ENCODE data around the gene EIF3C. TPM values are rescaled to one million over a fixed set of nuclear protein-coding genes. Genes with fewer than 3 reads are reported as not detected.
"Not testable (repeated sequence)": the region's sequence is repeated elsewhere in the genome, so short reads cannot be mapped to it uniquely, and the experiment has no call there.

Gene EIF3C, protein sequence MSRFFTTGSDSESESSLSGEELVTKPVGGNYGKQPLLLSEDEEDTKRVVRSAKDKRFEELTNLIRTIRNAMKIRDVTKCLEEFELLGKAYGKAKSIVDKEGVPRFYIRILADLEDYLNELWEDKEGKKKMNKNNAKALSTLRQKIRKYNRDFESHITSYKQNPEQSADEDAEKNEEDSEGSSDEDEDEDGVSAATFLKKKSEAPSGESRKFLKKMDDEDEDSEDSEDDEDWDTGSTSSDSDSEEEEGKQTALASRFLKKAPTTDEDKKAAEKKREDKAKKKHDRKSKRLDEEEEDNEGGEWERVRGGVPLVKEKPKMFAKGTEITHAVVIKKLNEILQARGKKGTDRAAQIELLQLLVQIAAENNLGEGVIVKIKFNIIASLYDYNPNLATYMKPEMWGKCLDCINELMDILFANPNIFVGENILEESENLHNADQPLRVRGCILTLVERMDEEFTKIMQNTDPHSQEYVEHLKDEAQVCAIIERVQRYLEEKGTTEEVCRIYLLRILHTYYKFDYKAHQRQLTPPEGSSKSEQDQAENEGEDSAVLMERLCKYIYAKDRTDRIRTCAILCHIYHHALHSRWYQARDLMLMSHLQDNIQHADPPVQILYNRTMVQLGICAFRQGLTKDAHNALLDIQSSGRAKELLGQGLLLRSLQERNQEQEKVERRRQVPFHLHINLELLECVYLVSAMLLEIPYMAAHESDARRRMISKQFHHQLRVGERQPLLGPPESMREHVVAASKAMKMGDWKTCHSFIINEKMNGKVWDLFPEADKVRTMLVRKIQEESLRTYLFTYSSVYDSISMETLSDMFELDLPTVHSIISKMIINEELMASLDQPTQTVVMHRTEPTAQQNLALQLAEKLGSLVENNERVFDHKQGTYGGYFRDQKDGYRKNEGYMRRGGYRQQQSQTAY
- total RNA-seq: 100 to 1,000 TPM; 795 to 817 TPM

DNA sequence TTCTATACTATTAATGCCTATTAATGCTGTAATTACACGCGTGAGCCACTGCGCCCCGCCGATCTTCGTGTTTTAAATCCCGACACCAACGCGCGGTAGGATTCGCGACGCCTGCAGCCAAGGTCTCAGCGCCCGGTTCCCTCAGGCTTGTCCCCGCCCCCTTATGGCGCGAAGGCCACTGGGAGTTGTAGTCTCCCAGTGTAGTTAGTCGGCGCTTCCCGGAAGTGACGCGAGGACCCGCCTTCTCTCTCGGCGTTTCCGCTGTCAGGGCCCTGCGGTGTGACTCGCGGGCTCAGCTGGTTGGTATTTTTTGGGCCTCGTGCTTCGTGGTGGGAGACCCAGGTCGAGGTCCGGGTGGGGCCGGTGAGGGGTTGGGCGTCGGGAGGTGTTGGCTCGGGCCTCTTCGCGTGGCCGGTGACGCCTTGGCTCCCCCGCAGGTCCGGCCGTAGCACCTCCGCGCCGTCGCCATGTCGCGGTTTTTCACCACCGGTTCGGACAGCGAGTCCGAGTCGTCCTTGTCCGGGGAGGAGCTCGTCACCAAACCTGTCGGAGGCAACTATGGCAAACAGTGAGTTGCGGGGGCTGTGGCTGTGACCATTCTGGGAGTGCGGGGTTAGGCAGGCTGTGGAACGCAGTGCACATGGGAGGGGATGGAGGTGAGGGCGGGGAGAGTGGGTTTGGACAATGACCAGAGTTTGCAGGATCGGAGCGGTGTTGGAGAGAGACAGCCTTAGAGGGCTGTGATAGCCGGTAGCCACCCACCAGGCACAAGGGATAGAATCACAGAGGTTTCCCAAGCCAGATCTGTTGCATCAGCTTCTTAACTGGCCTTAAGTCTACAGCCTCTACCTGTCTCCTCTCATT is at the start of gene EIF3C:
EIF3C (plus strand) TSS at position 245 of the 864 bp plus-strand sequence; CDS start at position 468, 223 bp downstream.
- H3K4me3 Mint-ChIP-seq: not testable (repeated sequence)

DNA sequence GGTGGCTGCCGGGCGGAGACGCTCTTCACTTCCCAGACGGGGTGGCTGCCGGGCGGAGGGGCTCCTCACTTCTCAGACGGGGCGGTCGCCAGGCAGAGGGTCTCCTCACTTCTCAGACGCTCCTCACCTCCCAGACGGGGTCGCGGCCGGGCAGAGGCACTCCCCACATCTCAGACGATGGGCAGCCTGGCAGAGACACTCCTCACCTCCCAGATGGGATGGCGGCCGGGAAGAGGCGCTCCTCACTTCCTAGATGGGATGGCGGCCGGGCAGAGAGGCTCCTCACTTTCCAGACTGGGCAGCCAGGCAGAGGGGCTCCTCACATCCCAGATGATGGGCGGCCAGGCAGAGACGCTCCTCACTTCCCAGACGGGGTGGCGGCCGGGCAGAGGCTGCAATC is 45.0 kb upstream of the EIF3C start:
- H3K36me3 Mint-ChIP-seq; CTCF ChIA-PET; H3K9me3 Mint-ChIP-seq; DNase-seq; H3K4me3 Mint-ChIP-seq; H3K4me1 Mint-ChIP-seq (ENCODE audit: low read depth); intact Hi-C loops (cut with micrococcal nuclease); H3K27me3 Mint-ChIP-seq; POLR2A ChIA-PET; H3K27ac Mint-ChIP-seq: not testable (repeated sequence)

More for the DNA sequence above, at the start of gene EIF3C:
- intact Hi-C loops (cut with micrococcal nuclease); H3K36me3 Mint-ChIP-seq; H3K4me1 Mint-ChIP-seq (ENCODE audit: low read depth); CTCF ChIA-PET; H3K27me3 Mint-ChIP-seq; DNase-seq; POLR2A ChIA-PET; H3K27ac Mint-ChIP-seq; H3K9me3 Mint-ChIP-seq: not testable (repeated sequence)

DNA sequence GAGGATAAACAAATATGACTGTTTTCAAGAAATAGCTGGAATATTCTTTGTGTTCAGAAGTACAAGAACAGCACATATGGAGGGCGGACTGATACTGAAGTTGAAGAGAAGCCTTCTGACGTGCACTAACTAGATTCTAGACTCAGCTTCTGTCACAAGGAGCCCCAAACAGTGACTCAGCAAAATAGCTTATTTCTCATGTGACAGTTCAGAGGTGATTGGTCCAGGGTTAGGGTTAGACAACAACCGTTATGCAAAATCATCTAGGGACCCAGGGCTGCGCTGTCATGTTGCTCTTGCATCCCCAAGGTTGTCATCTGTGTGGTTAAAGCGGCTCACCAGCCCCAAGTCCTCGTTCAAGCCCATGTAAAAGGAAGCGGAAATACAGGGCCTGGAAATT is 43.8 kb upstream of the EIF3C start:
- CTCF ChIA-PET; H3K36me3 Mint-ChIP-seq; DNase-seq; H3K4me1 Mint-ChIP-seq (ENCODE audit: low read depth); H3K27me3 Mint-ChIP-seq; POLR2A ChIA-PET; H3K4me3 Mint-ChIP-seq; H3K9me3 Mint-ChIP-seq; H3K27ac Mint-ChIP-seq; intact Hi-C loops (cut with micrococcal nuclease): not testable (repeated sequence)

DNA sequence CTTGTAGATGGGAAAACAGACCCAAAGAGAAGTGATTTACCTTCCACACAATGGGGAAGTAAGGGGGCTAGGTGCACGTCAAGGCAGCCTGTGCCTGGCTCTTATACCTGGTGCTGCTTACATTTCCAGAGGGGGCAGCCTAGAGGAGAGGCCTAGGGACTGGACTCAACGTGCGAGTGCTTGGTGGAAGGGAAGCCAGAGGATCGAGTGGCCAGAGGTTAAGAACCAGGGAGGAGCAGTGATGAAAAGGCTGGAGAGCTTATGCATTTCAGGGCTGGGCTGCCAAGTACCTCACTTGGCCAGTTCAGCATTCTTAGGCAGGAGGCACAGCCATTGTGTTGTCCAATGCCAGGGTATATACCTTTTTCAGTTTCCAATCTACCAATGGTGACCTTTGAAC is 43.1 kb upstream of the EIF3C start:
- DNase-seq; H3K9me3 Mint-ChIP-seq; H3K27me3 Mint-ChIP-seq; H3K36me3 Mint-ChIP-seq; H3K4me3 Mint-ChIP-seq; H3K4me1 Mint-ChIP-seq (ENCODE audit: low read depth); CTCF ChIA-PET; intact Hi-C loops (cut with micrococcal nuclease); H3K27ac Mint-ChIP-seq; POLR2A ChIA-PET: not testable (repeated sequence)

DNA sequence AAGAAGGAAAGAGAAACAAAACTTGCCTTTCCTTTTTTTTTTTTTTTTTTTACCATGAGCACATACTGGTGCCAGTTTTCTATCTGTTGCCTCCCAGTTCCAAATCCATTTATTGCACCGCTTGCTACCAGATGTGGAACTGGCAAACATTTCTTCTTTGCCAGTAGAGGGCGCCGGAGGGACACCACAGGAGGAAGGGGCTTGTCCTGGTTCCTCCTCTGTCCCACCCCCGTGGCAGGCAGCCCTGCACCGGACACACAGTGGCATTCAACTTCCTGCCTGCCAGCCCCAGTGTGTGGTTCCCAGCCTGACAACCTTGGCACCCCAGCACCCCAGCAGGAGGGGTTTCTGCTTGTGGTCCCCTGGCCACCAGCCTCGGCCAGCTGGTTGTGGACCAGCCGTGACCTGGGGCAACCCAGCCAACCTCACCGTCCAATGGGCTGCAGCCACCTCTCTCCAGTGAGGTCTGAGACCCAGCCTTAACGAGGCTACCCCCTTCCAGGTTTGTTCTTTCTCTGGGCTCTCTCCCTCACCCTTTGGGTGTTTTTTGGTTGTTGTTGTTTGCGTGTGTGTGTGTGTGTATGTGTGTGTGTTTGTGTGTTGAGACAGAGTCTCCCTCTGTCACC is 22.8 kb upstream of the EIF3C start:
- H3K9me3 Mint-ChIP-seq; H3K4me1 Mint-ChIP-seq (ENCODE audit: low read depth); POLR2A ChIA-PET; H3K27me3 Mint-ChIP-seq; intact Hi-C loops (cut with micrococcal nuclease); H3K36me3 Mint-ChIP-seq; H3K4me3 Mint-ChIP-seq; H3K27ac Mint-ChIP-seq; DNase-seq; CTCF ChIA-PET: not testable (repeated sequence)

DNA sequence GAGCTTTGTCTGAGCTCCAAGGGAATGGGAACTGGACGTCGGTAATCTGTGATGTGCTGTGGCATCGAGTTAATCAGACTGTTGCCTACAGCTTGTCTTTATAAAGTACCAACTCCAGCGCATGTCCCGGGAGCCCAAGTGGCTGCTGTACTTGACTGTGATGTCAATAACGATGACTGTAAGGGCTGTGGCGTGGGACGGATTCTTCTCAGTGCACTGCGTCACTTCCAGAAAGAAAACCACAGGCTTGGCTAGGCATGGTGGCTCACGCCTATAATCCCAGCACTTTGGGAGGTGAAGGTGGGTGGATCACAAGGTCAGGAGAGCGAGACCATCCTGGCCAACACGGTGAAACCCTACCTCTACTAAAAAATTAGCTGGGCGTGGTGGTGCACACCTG is 21.8 kb upstream of the EIF3C start:
- intact Hi-C loops (cut with micrococcal nuclease); H3K9me3 Mint-ChIP-seq; H3K27me3 Mint-ChIP-seq; H3K36me3 Mint-ChIP-seq; CTCF ChIA-PET; DNase-seq; POLR2A ChIA-PET; H3K4me1 Mint-ChIP-seq (ENCODE audit: low read depth); H3K27ac Mint-ChIP-seq; H3K4me3 Mint-ChIP-seq: not testable (repeated sequence)

DNA sequence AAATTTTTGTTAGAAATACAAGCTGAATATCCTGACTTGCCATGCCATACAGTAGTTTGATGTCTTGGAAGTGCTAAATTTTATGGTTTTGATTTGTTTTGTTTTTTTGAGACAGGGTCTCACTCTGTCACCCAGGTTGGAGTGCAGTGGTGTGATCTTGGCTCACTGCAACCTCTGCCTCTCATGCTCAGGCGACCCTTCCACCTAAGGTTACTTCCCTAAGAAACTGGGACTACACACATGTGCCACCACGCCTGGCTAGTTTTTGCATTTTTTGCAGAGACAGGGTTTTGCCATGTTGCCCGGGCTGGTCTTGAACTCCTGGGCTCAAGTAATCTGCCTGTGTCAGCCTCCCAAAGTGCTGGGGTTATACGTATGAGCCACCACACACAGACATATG is 19.5 kb upstream of the EIF3C start:
- POLR2A ChIA-PET, H3K27ac Mint-ChIP-seq: not testable (repeated sequence)

DNA sequence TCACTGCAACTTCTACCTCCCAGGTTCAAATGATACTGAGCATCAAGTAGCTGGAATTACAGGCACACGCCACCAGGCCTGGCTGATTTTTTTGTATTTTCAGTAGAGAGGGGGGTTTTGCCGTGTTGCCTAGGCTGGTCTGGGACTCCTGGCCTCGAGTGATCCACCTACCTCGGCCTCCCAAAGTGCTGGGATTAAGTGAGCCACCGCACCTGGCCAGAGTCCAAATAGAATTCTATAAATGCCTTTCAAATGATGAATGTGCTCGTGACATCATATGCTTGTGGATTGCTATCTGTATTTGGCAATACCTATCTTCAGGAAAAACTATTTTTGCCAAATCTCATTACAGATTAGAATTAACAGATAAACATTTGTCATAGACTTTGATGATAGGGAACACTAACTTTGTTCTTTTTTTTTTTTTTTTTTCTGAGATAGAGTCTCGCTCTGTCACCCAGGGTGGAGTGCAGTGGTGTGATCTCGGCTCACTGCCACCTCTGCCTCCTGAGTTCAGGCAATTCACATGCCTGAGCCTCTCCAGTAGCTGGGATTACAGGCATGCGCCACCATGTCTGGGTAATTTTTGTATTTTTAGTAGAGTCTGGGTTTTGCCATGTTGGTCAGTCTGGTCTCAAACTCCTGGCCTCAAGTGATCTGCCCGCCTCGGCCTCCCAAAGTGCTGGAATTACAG is 17.9 kb upstream of the EIF3C start:
- intact Hi-C loops (cut with micrococcal nuclease); H3K4me1 Mint-ChIP-seq (ENCODE audit: low read depth); H3K36me3 Mint-ChIP-seq; H3K27me3 Mint-ChIP-seq; CTCF ChIA-PET; H3K27ac Mint-ChIP-seq; H3K9me3 Mint-ChIP-seq; POLR2A ChIA-PET; H3K4me3 Mint-ChIP-seq; DNase-seq: not testable (repeated sequence)

More for the DNA sequence above, 19.5 kb upstream of the EIF3C start:
- CTCF ChIA-PET; H3K4me1 Mint-ChIP-seq (ENCODE audit: low read depth); H3K4me3 Mint-ChIP-seq; H3K36me3 Mint-ChIP-seq; H3K27me3 Mint-ChIP-seq; DNase-seq; H3K9me3 Mint-ChIP-seq; intact Hi-C loops (cut with micrococcal nuclease): not testable (repeated sequence)

DNA sequence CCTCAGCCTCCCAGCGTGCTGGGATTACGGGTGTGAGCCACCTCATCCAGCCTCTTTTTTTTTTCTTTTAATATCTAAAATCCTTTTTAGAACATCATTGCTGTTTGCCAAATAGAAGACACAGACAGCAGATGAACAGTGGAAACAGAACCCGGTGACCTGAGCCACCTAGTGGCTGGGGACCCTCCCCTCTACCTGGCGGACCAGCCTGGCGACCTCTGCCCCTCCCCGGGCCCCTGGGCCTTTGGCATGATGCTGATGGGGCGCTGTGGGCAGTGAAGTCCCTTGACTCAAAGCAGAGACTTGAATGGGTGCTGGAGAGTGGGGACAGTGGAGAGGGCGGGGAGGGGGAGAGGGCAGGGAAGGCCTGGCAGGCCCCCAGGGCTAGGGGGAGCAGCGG is 11.5 kb upstream of the EIF3C start:
- DNase-seq; POLR2A ChIA-PET; H3K36me3 Mint-ChIP-seq; H3K4me1 Mint-ChIP-seq (ENCODE audit: low read depth); H3K27ac Mint-ChIP-seq; H3K4me3 Mint-ChIP-seq; H3K27me3 Mint-ChIP-seq; CTCF ChIA-PET; H3K9me3 Mint-ChIP-seq; intact Hi-C loops (cut with micrococcal nuclease): not testable (repeated sequence)

DNA sequence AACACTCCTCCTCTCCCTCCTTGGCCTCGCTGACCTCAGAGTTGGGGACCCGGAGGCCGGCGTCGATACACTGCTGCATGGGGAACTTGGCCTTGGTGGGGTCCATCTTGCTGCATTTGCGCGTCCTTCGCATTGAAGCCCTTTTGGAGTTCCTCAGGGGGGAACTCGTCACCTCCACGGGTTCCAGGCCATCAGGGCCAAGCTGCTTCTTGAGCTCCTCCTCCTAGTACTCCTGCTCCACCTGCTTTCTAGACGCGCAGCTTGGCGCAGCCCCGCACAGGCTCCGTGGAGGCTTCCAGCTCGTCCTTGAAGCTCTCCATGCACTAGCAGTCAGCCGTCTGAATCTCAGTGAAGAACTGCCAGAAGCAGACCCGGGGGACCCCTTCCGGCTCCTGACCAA is 10.9 kb upstream of the EIF3C start:
- CTCF ChIA-PET; H3K4me1 Mint-ChIP-seq (ENCODE audit: low read depth); H3K27me3 Mint-ChIP-seq; intact Hi-C loops (cut with micrococcal nuclease); POLR2A ChIA-PET; H3K4me3 Mint-ChIP-seq; DNase-seq; H3K9me3 Mint-ChIP-seq; H3K36me3 Mint-ChIP-seq; H3K27ac Mint-ChIP-seq: not testable (repeated sequence)

DNA sequence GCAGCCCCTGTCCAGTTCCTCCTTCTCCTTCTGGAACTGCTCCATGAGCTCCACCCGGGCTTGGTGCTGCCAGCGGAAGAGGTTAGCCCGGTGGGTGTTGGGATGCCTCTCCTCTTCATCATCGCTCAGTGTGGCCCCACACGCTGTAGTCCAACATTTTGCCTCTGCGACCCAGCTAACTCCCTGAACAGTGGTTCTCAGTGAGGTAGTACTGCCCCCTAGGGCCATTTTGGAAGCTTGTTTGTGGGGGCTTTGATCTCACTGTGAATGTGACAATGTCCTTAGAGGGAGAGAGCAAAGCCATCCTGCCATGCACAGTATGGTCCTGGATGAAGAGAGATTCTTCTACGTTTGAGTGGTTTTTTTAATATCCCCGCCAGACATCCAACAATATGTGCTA is 9.9 kb upstream of the EIF3C start:
- H3K4me1 Mint-ChIP-seq (ENCODE audit: low read depth); CTCF ChIA-PET; intact Hi-C loops (cut with micrococcal nuclease); H3K9me3 Mint-ChIP-seq; H3K36me3 Mint-ChIP-seq; DNase-seq; H3K4me3 Mint-ChIP-seq; H3K27ac Mint-ChIP-seq; POLR2A ChIA-PET; H3K27me3 Mint-ChIP-seq: not testable (repeated sequence)
